ENCODE measurements around the gene LAP3.

DNA sequence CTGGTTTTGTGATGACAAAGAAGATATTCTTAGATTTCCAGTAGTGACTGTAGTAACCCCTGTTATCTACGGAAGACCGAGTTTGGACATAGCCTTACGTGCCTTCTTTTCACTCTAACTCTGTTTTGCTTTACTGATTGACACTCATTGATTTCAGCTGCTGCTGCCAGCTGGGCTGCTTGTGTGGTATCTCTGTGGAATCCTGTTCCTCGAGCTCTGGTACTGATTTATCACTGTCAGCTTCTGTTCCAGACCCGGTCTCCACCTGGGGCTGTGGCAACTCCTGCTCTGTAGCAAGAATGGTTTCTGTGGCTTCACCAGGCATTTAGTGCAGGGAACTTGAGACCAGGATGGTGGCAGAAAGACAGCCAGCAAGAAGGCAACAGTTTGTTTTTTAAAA is 24.6 kb upstream of the LAP3 start:
- TF ChIP-seq, protein P1, sequence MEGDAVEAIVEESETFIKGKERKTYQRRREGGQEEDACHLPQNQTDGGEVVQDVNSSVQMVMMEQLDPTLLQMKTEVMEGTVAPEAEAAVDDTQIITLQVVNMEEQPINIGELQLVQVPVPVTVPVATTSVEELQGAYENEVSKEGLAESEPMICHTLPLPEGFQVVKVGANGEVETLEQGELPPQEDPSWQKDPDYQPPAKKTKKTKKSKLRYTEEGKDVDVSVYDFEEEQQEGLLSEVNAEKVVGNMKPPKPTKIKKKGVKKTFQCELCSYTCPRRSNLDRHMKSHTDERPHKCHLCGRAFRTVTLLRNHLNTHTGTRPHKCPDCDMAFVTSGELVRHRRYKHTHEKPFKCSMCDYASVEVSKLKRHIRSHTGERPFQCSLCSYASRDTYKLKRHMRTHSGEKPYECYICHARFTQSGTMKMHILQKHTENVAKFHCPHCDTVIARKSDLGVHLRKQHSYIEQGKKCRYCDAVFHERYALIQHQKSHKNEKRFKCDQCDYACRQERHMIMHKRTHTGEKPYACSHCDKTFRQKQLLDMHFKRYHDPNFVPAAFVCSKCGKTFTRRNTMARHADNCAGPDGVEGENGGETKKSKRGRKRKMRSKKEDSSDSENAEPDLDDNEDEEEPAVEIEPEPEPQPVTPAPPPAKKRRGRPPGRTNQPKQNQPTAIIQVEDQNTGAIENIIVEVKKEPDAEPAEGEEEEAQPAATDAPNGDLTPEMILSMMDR (IDR thresholded peaks at IDR 0.05): no peak
- no peak for TF ChIP-seq POLR2A (IDR thresholded peaks at IDR 0.05)

Data from sigmoid colon (tissue), 3 donors.